Measurements from ENCODE around the gene GFM2.

DNA sequence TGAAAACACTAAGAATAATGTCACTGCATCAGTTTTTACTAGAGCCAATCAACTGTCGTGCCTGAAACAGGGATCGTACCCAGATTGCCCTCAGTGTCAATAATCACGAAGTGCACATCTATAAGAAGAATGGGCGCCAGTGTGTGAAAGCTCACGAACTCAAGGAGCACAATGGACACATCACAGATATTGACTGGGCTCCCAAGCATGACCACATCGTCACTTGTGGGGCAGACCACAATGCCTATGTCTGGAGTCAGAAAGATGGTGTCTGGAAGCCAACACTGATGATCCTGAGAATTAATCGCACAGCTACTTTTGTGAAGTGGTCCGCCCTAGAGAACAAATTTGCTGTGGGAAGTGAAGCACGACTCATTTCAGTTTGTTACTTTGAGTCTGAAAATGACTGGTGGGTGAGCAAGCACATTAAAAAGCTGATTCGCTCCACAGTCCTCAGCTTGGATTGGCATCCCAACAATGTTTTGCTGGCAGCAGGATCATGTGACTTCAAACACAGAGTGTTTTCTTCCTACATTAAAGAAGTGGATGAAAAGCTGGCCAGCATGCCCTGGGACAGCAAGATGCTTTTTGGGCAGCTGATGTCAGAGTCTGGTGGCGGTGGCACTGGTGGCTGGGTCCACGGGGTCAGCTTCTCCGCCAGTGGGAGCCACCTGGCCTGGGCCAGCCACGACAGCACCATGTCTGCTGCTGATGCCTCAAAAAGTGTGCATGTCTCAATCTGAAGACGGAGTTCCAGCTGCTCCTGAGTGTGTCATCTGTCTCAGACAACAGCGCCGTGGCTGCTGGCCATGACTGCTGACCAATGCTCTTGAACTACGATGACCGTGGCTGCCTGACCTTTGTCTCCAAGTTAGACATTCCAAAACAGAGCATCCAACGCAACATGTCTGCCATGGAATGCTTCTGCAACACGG lies 32.3 kb upstream of the GFM2 start:
- TF ChIP-seq, protein P1, sequence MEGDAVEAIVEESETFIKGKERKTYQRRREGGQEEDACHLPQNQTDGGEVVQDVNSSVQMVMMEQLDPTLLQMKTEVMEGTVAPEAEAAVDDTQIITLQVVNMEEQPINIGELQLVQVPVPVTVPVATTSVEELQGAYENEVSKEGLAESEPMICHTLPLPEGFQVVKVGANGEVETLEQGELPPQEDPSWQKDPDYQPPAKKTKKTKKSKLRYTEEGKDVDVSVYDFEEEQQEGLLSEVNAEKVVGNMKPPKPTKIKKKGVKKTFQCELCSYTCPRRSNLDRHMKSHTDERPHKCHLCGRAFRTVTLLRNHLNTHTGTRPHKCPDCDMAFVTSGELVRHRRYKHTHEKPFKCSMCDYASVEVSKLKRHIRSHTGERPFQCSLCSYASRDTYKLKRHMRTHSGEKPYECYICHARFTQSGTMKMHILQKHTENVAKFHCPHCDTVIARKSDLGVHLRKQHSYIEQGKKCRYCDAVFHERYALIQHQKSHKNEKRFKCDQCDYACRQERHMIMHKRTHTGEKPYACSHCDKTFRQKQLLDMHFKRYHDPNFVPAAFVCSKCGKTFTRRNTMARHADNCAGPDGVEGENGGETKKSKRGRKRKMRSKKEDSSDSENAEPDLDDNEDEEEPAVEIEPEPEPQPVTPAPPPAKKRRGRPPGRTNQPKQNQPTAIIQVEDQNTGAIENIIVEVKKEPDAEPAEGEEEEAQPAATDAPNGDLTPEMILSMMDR (conservative IDR thresholded peaks at IDR 0.05 in 1 of 2, IDR thresholded peaks at IDR 0.05 in 1 of 2; ENCODE audit: low read depth in 1 of 2, low read length in 2 of 2), result no peak
- TF ChIP-seq EZH2 (IDR thresholded peaks at IDR 0.05; ENCODE audit: low read length, missing control alignments), result no peak
